ENCODE measurements around the gene OR8D2.

The OR8D2 gene

GRCh38 chr11:124320097-124320496, at the start of gene OR8D2:
OR8D2 (minus strand) TSS chr11:124320197; CDS start chr11:124320197, 0 bp downstream.
- no peak for DNase-seq

GRCh38 chr11:124359566-124359965, 39.6 kb upstream of the OR8D2 start:
- peak in 1 of 2 donors; percentile 0 for DNase-seq

GRCh38 chr11:124346311-124346955, 26.4 kb upstream of the OR8D2 start:
- peak; percentile 26 for DNase-seq

- DNase-seq = no peak
Observed at GRCh38 chr11:124344346-124344745, 24.3 kb upstream of the OR8D2 start.

- DNase-seq = no peak
Observed at GRCh38 chr11:124340142-124340447, 20.1 kb upstream of the OR8D2 start.

- DNase-seq = peak in 1 of 2 donors; percentile 30
Observed at GRCh38 chr11:124339396-124340141, 19.6 kb upstream of the OR8D2 start.

GRCh38 chr11:124331873-124332272, 11.9 kb upstream of the OR8D2 start:
- no peak for DNase-seq

- DNase-seq = peak; percentile 38 to 61
Observed at GRCh38 chr11:124329787-124330478, 9.9 kb upstream of the OR8D2 start.

GRCh38 chr11:124327775-124328174, 7.8 kb upstream of the OR8D2 start:
- DNase-seq = no peak

- DNase-seq = no peak
Observed at GRCh38 chr11:124322356-124322755, 2.4 kb upstream of the OR8D2 start.

- DNase-seq = peak in 1 of 2 donors; percentile 13
Observed at GRCh38 chr11:124315052-124315451, 4.9 kb downstream of the OR8D2 start.

- no peak for DNase-seq
Observed at GRCh38 chr11:124313849-124314248, 6.1 kb downstream of the OR8D2 start, which contains the start of gene OR8D1. OR8D1 (minus strand) TSS chr11:124313949; CDS start chr11:124310766, 3,183 bp downstream.

GRCh38 chr11:124313131-124313530, 6.9 kb downstream of the OR8D2 start:
- no peak for DNase-seq

- no peak for DNase-seq
Observed at GRCh38 chr11:124311670-124312069, 8.3 kb downstream of the OR8D2 start.

GRCh38 chr11:124311269-124311668, 8.7 kb downstream of the OR8D2 start:
- no peak for DNase-seq

GRCh38 chr11:124310721-124311120, 9.3 kb downstream of the OR8D2 start:
- DNase-seq = no peak

- DNase-seq = no peak
Observed at GRCh38 chr11:124307093-124307492, 12.9 kb downstream of the OR8D2 start.

GRCh38 chr11:124302347-124303125, 17.5 kb downstream of the OR8D2 start:
- no peak for DNase-seq

GRCh38 chr11:124301548-124301947, 18.4 kb downstream of the OR8D2 start:
- DNase-seq = peak in 1 of 2 donors; percentile 52

GRCh38 chr11:124297921-124298320, 22.1 kb downstream of the OR8D2 start:
- DNase-seq = no peak

- DNase-seq = no peak
Observed at GRCh38 chr11:124296016-124296415, 24.0 kb downstream of the OR8D2 start.

GRCh38 chr11:124294687-124295086, 25.3 kb downstream of the OR8D2 start:
- DNase-seq = peak; percentile 32 to 41

All from inflammatory macrophage treated with lipopolysaccharide for 1 hour (primary cell).